ENCODE measurements around the gene SOX6.

Gene SOX6

GRCh38 chr11:15918674-15919073, 437.7 kb downstream of the SOX6 start:
- DNase-seq: no peak

GRCh38 chr11:15918212-15918611, 438.1 kb downstream of the SOX6 start:
- DNase-seq: no peak
